Mesendoderm (in vitro differentiated cells): ENCODE results near the gene AIRE.

Experiments used
- DNase-seq: peaks from one replicate; pipeline ENCODE4 v3.0.0; 2013
- H2AK5ac ChIP-seq: 2 replicates; pipeline ENCODE4 v1.6.1; 2013; ENCODE audit warnings: low read length, inconsistent platforms
- H2BK120ac ChIP-seq: 2 replicates; pipeline ENCODE4 v1.6.1; 2013; ENCODE audit warnings: low read depth, mild to moderate bottlenecking, low read length, moderate library complexity, mixed read lengths
- H2BK15ac ChIP-seq: replicated peaks from 2 replicates; pipeline ENCODE4 v1.6.1; 2013; ENCODE audit warnings: low read depth, mild to moderate bottlenecking, moderate library complexity
- H2BK5ac ChIP-seq: 2 replicates; pipeline ENCODE4 v1.6.1; 2013; ENCODE audit warnings: low read length, inconsistent platforms
- H3K18ac ChIP-seq: 2 replicates; pipeline ENCODE4 v1.6.1; 2013; ENCODE audit warnings: mild to moderate bottlenecking, low read length, mixed read lengths
- H3K23ac ChIP-seq: one replicate; pipeline ENCODE4 v1.6.1; 2013; ENCODE audit warnings: low read length
- H3K27ac ChIP-seq: 2 replicates; pipeline ENCODE4 v1.5.1; 2013; ENCODE audit warnings: low read depth, mild to moderate bottlenecking, inconsistent platforms, low read length, moderate library complexity
- H3K27me3 ChIP-seq: 2 replicates; pipeline ENCODE4 v1.6.1; 2013; ENCODE audit warnings: low read length, control low read depth, mild to moderate bottlenecking, inconsistent platforms; ENCODE audit not compliant: insufficient read depth, poor library complexity
- H3K36me3 ChIP-seq: 2 replicates; pipeline ENCODE4 v1.6.1; 2013; ENCODE audit warnings: low read length, inconsistent platforms; ENCODE audit not compliant: control insufficient read depth, insufficient read depth
- H3K4ac ChIP-seq: one replicate; pipeline ENCODE4 v1.6.1; 2013; ENCODE audit warnings: low read depth, mild to moderate bottlenecking, low read length, moderate library complexity
- H3K4me1 ChIP-seq: 2 replicates; pipeline ENCODE4 v1.6.1; 2013; ENCODE audit warnings: low read depth, low read length, inconsistent platforms; ENCODE audit not compliant: control insufficient read depth
- H3K4me2 ChIP-seq: 2 replicates; pipeline ENCODE4 v1.6.1; 2013; ENCODE audit warnings: low read length
- H3K4me3 ChIP-seq: 2 replicates; pipeline ENCODE4 v1.5.1; 2013; ENCODE audit warnings: mild to moderate bottlenecking, low read length
- H3K56ac ChIP-seq: one replicate; pipeline ENCODE4 v1.6.1; 2013; ENCODE audit warnings: low read length
- H3K79me1 ChIP-seq: 2 replicates; pipeline ENCODE4 v1.6.1; 2013; ENCODE audit warnings: low read length, inconsistent platforms
- H3K79me2 ChIP-seq: 2 replicates; pipeline ENCODE4 v1.6.1; 2013; ENCODE audit warnings: mild to moderate bottlenecking, low read length; ENCODE audit not compliant: control insufficient read depth, insufficient read depth
- H3K9ac ChIP-seq: 2 replicates; pipeline ENCODE4 v1.6.1; 2013; ENCODE audit warnings: low read length, inconsistent platforms
- H4K5ac ChIP-seq: one replicate; pipeline ENCODE4 v1.6.1; 2013; ENCODE audit warnings: low read length
- H4K8ac ChIP-seq: one replicate; pipeline ENCODE4 v1.6.1; 2013; ENCODE audit warnings: low read depth, mild to moderate bottlenecking, control low read depth, low read length, moderate library complexity
- WGBS: extraction: QIAGEN DNeasy Blood & Tissue Kit; methylation state at CpG from one replicate; pipeline ENCODE4 v1.1.7; 2013; ENCODE audit warnings: low lambda C conversion rate, missing lambda C conversion rate; ENCODE audit not compliant: insufficient coverage; ENCODE audit errors: extremely low coverage; 5-methylcytosine and 5-hydroxymethylcytosine counted together

The AIRE gene

GRCh38 chr21:44334329-44335030 lies 48.8 kb downstream of the AIRE start:
- Histone ChIP-seq H2BK5ac (no peak overlapping the region), H4K8ac (no peak overlapping the region), H2BK15ac (no peak overlapping the region), H3K27ac (no peak overlapping the region), H3K9ac (no peak overlapping the region), H3K4me3 (no peak overlapping the region), H2AK5ac (no peak overlapping the region), H3K27me3 (no peaks in the 10 kb centered on the region), H3K79me1 (no peaks in the 10 kb centered on the region), H3K36me3 (no peaks in the 10 kb centered on the region), H3K56ac (no peak overlapping the region), H3K4me2 (no peak overlapping the region), H3K4ac (no peak overlapping the region), H3K18ac (no peak overlapping the region), H4K5ac (no peak overlapping the region), H2BK120ac (no peak overlapping the region), H3K79me2 (no peaks in the 10 kb centered on the region), H3K23ac (no peak overlapping the region), H3K4me1 (peaks cover 5% of the 10 kb centered on the region)
- no CpG with 5 or more reads among the region's 26 CpGs for WGBS
- no peak for DNase-seq

- Histone ChIP-seq H3K27ac (no peak overlapping the region), H3K56ac (no peak overlapping the region)
These were observed 49.8 kb downstream of the AIRE start for GRCh38 chr21:44335266-44336059.

DNA sequence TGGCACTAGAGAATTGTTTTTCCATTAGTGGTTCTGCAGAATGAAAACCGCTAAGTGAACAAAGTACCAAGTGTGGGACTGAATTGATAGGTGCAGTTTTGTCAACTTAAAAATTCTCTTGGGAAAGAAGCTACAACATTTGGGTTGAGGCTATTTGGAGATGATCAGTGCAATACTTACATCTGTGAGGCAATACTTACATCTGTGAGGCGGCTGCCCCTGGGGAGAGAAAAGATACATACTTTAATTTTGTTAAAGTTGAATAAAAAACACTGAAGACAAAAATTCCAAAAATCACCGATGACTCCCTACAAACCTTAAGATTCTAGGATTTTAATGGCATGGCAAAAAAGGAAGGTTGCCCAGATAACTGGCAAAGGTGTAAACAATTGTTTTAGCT lies 51.8 kb downstream of the AIRE start:
- WGBS, result no CpG with 5 or more reads among the region's 3 CpGs

More at GRCh38 chr21:44335266-44336059, 49.8 kb downstream of the AIRE start:
- H3K4me1 ChIP-seq, result peaks cover 7% of the 10 kb centered on the region
- H2BK5ac ChIP-seq, result no peak overlapping the region
- H3K79me2 ChIP-seq, result no peaks in the 10 kb centered on the region
- H3K4ac ChIP-seq, result no peak overlapping the region
- no peaks in the 10 kb centered on the region for H3K79me1 ChIP-seq
- H4K5ac ChIP-seq, result no peak overlapping the region
- no peaks in the 10 kb centered on the region for H3K27me3 ChIP-seq
- no peak overlapping the region for H3K23ac ChIP-seq
- no CpG with 5 or more reads among the region's 24 CpGs for WGBS
- no peak overlapping the region for H3K4me2 ChIP-seq
- H2BK120ac ChIP-seq, result no peak overlapping the region
- no peak overlapping the region for H2AK5ac ChIP-seq
- H3K36me3 ChIP-seq, result no peaks in the 10 kb centered on the region
- no peak overlapping the region for H3K18ac ChIP-seq
- no peak overlapping the region for H3K4me3 ChIP-seq
- H4K8ac ChIP-seq, result no peak overlapping the region
- no peak overlapping the region for H2BK15ac ChIP-seq
- H3K9ac ChIP-seq, result no peak overlapping the region
- no peak for DNase-seq

DNA sequence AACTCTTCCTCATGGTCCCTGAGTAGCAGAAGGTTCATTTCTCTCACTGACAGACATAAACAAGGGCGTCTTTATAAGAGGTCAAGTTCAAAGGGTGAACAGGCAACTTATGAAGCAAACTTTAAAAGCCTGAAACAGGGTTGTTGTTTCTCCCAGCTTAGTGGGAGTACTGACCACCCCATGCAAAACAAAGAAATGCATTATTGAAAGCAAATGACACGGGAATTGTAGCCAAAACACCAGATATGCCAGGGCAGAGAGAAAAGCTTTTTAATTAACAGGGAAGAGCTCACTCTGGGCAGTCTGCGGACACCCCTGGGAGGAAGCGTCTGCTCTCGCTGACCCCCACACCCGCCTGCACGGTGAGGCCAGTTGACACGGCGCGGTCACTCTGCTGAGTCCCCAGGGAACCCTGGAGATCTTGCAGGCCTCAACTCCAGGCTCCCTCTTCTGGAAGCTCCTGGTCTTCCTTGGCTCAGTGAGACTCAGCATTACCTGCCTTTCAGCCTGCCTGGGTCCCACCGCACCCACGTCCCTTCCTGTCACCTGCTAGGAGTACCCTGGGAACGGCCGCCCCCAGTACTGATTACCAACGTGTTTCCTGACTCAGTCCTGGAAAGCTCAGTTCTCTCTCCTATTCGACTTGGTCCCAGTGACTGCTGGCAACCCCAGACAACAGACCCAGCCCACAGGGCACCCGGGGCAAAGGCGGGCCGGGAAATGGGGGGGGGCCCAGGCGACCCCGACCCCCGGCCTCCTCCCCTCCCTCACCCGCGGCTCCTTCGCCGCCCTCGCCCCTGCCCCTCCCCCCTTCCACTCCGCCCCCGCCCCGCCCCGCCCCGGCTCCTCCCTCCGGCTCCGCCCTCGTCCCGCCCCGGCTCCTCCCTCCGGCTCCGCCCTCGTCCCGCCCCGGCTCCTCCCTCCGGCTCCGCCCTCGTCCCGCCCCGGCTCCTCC lies 52.5 kb downstream of the AIRE start:
- no peak overlapping the region for H2BK120ac ChIP-seq
- H3K56ac ChIP-seq, result peak overlapping the region; percentile 15
- H2BK5ac ChIP-seq, result no peak overlapping the region
- no peak overlapping the region for H3K18ac ChIP-seq
- no peak overlapping the region for H4K8ac ChIP-seq
- peak overlapping the region; percentile 20 for H3K9ac ChIP-seq
- no peak overlapping the region for H3K27ac ChIP-seq
- H3K79me1 ChIP-seq, result no peaks in the 10 kb centered on the region
- H3K23ac ChIP-seq, result no peak overlapping the region
- H3K4me1 ChIP-seq, result peaks cover 10% of the 10 kb centered on the region
- peak; percentile 80 for DNase-seq
- no peak overlapping the region for H2AK5ac ChIP-seq
- H3K27me3 ChIP-seq, result no peaks in the 10 kb centered on the region
- H3K4me2 ChIP-seq, result peak overlapping the region; percentile 10
- no peak overlapping the region for H3K4me3 ChIP-seq
- no peak overlapping the region for H4K5ac ChIP-seq
- no peak overlapping the region for H2BK15ac ChIP-seq
- no peaks in the 10 kb centered on the region for H3K79me2 ChIP-seq
- WGBS, result no CpG with 5 or more reads among the region's 47 CpGs
- no peaks in the 10 kb centered on the region for H3K36me3 ChIP-seq
- peak overlapping the region; percentile 56 for H3K4ac ChIP-seq

More for the DNA sequence above, 51.8 kb downstream of the AIRE start:
- Histone ChIP-seq H3K4me1 (peaks cover 7% of the 10 kb centered on the region), H2AK5ac (no peak overlapping the region), H3K9ac (no peak overlapping the region), H3K4me2 (no peak overlapping the region), H2BK120ac (no peak overlapping the region), H3K4me3 (no peak overlapping the region), H3K23ac (no peak overlapping the region), H3K4ac (no peak overlapping the region), H3K27me3 (no peaks in the 10 kb centered on the region), H3K56ac (no peak overlapping the region), H3K18ac (no peak overlapping the region), H4K5ac (no peak overlapping the region), H3K79me1 (no peaks in the 10 kb centered on the region), H3K36me3 (no peaks in the 10 kb centered on the region), H3K27ac (no peak overlapping the region), H3K79me2 (no peaks in the 10 kb centered on the region), H2BK15ac (no peak overlapping the region), H4K8ac (no peak overlapping the region), H2BK5ac (no peak overlapping the region)
- no peak for DNase-seq

DNA sequence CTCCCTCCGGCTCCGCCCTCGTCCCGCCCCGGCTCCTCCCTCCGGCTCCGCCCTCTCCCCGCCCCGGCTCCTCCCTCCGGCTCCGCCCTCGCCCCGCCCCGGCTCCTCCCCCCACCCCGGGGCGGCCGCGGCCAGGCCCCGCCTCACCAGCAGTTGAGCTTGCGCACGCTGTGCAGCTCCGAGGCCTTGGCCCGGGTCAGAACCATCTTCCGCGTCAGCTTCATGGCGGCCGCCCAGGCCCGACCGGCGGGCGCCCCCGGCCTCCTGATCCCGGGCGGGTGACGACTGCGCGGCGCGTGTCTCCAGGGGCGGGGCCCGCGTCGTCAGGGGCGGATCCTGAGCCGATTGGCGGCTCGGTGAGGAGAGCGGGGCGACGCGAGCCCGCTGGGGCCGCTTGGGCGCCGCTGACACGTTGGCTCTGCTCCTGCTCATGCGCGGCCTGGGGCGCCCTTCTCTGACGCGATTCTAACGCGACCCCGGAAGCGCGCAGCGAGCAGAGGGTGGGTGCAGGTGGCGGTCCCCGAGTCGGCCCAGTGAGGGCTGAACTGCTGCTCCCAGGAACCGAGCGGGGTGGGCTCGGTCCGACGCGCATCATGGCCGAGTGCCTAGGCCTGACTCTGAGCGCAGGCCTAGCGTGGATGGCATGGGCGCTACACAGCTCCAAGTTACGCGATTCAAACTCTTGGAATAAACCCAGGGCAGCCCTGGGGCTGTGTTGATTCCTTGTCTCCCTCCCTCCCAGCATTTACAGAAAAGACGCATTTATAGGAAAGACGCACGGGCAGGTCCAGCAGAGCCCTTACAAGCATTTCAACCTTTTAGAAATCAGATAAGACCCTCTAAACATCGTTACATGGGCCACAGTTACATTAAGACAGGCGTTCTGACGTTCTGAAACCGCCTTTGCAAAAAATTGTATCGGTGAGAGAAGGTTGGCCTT lies 53.6 kb downstream of the AIRE start, which contains the start of gene CFAP410:
CFAP410 (minus strand) TSS at position 420 of the 940 bp plus-strand sequence; CDS start at position 224, 196 bp downstream.
- Histone ChIP-seq H3K36me3 (no peaks in the 10 kb centered on the region), H3K18ac (peak within 1 kb of the TSS; percentile 94), H3K4me1 (peaks cover 10% of the 10 kb centered on the region), H3K23ac (no peak within 1 kb of the TSS), H3K4me3 (peak within 1 kb of the TSS; percentile 94), H3K27me3 (no peaks in the 10 kb centered on the region), H2BK120ac (no peak within 1 kb of the TSS), H4K5ac (peak within 1 kb of the TSS; percentile 68), H3K9ac (peak within 1 kb of the TSS; percentile 98), H3K79me1 (no peaks in the 10 kb centered on the region), H3K79me2 (no peaks in the 10 kb centered on the region), H3K4ac (peak within 1 kb of the TSS; percentile 90), H3K4me2 (peak within 1 kb of the TSS; percentile 98), H3K27ac (peak within 1 kb of the TSS; percentile 98), H3K56ac (peak within 1 kb of the TSS; percentile 98), H2BK5ac (peak within 1 kb of the TSS; percentile 87), H4K8ac (peak within 1 kb of the TSS; percentile 17), H2BK15ac (no peak within 1 kb of the TSS), H2AK5ac (peak within 1 kb of the TSS; percentile 95)
- no CpG with 5 or more reads among the region's 90 CpGs for WGBS
- peak; percentile 97 for DNase-seq
